ENCODE results near the gene GPR18. TPM values are rescaled to one million over a fixed set of nuclear protein-coding genes. Genes with fewer than 3 reads are reported as not detected.

GPR18 gene, protein sequence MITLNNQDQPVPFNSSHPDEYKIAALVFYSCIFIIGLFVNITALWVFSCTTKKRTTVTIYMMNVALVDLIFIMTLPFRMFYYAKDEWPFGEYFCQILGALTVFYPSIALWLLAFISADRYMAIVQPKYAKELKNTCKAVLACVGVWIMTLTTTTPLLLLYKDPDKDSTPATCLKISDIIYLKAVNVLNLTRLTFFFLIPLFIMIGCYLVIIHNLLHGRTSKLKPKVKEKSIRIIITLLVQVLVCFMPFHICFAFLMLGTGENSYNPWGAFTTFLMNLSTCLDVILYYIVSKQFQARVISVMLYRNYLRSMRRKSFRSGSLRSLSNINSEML
- not detected in 2 replicates for polyA plus RNA-seq (2013)

- no peak within 1 kb of the TSS for H4K12ac ChIP-seq (ENCODE audit: low read depth, low read length)
- no peak within 1 kb of the TSS for H3K27ac ChIP-seq (ENCODE audit: low read depth, low read length)
- no peak within 1 kb of the TSS for H3K18ac ChIP-seq (ENCODE audit: low read length)
- no peak within 1 kb of the TSS for H2AK5ac ChIP-seq (ENCODE audit: low read length)
- no peak within 1 kb of the TSS for H2BK5ac ChIP-seq (ENCODE audit: low read depth, low read length, poor library complexity)
- H3K79me1 ChIP-seq (ENCODE audit: low read length): no peaks in the 10 kb centered on the region
- H3K36me3 ChIP-seq (ENCODE audit: control insufficient read depth in 1 of 2, insufficient read depth in 2 of 2, low read length in 2 of 2): peaks cover 7 to 12% of the 10 kb centered on the region in 2 experiments
- no peak within 1 kb of the TSS for H4K91ac ChIP-seq (ENCODE audit: low read depth, low read length)
- H3K9me3 ChIP-seq (ENCODE audit: insufficient read depth, low read depth, low read length): no peaks in the 10 kb centered on the region
- no peak within 1 kb of the TSS for H3K9ac ChIP-seq (ENCODE audit: low read length)
- no peak within 1 kb of the TSS for H2AFZ ChIP-seq (ENCODE audit: insufficient read depth, low read length, poor library complexity)
- no CpG with 5 or more reads among the region's 4 CpGs for WGBS (ENCODE audit: extremely low coverage, insufficient coverage, insufficient read length)
- no peaks in the 10 kb centered on the region for H3K4me1 ChIP-seq (ENCODE audit: control insufficient read depth in 1 of 2, insufficient read depth in 2 of 2, low read length in 2 of 2)
- H3K23ac ChIP-seq (ENCODE audit: low read length): no peak within 1 kb of the TSS
- no peak within 1 kb of the TSS for H2BK120ac ChIP-seq (ENCODE audit: insufficient read depth, low read length, poor library complexity)
- no peak within 1 kb of the TSS for H3K4ac ChIP-seq (ENCODE audit: low read depth, low read length)
- H2BK12ac ChIP-seq (ENCODE audit: low read length): no peak within 1 kb of the TSS
- H3K14ac ChIP-seq (ENCODE audit: low read length): no peak within 1 kb of the TSS
- H4K8ac ChIP-seq (ENCODE audit: low read depth, low read length): no peak within 1 kb of the TSS
- H3K27me3 ChIP-seq (ENCODE audit: insufficient read depth, low read length): no peaks in the 10 kb centered on the region
- H3K79me2 ChIP-seq (ENCODE audit: control insufficient read depth, insufficient read depth, low read length, poor library complexity): no peaks in the 10 kb centered on the region
- no peak within 1 kb of the TSS for H3K4me3 ChIP-seq (ENCODE audit: low read depth, low read length)
- H3K4me2 ChIP-seq (ENCODE audit: low read length): no peak within 1 kb of the TSS
- DNase-seq: no peak
Observed at GRCh38 chr13:99258210-99258860, at the start of gene GPR18. Gene GPR18 (minus strand): TSS chr13:99258379. CDS start chr13:99255872, 2,507 bp downstream.

DNA sequence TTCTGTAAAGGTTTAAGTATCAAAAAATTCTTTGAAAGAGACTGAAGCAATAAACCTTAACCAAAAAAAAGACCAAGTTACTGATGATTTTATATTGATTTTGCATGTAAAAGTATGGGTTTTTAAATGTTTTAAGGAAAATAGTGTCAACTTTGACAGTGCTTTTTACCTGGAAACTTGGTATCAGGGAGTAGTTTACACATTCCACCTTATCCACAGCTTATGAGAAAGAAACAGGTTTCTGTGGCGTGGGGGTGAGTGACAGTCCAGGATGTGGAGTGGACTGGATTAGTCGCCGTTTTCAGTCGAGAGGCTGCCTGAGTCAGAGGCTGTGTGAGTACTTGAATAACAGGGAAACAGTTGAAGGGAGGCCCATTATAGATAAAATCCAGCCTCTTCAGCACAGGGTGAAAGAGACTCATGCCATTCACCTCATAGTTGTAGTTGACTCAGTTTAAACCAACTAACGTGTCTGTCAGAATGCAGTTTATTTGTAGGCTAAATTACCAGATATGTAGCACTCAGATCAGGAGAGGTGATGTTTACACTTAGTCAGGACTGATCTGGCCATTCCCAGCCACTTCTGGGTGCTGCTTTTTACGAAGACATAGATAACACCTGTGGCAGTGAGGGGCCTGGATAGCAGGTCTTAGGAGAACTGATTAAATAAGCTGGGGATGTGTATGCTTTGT is 49.6 kb upstream of the GPR18 start:
- Histone ChIP-seq H3K9me3 (ENCODE audit: insufficient read depth, low read depth, low read length) (no peaks in the 10 kb centered on the region), H3K27me3 (ENCODE audit: insufficient read depth, low read length) (no peaks in the 10 kb centered on the region), H2AFZ (ENCODE audit: insufficient read depth, low read length, poor library complexity) (no peak overlapping the region), H2BK12ac (ENCODE audit: low read length) (no peak overlapping the region), H3K79me1 (ENCODE audit: low read length) (no peaks in the 10 kb centered on the region), H3K18ac (ENCODE audit: low read length) (no peak overlapping the region), H2BK120ac (ENCODE audit: insufficient read depth, low read length, poor library complexity) (no peak overlapping the region), H3K4ac (ENCODE audit: low read depth, low read length) (no peak overlapping the region), H4K91ac (ENCODE audit: low read depth, low read length) (no peak overlapping the region), H4K12ac (ENCODE audit: low read depth, low read length) (no peak overlapping the region), H3K4me1 (ENCODE audit: control insufficient read depth in 1 of 2, insufficient read depth in 2 of 2, low read length in 2 of 2) (peaks cover 0 to 4% of the 10 kb centered on the region in 2 experiments), H3K4me3 (ENCODE audit: low read depth, low read length) (no peak overlapping the region), H3K23ac (ENCODE audit: low read length) (no peak overlapping the region), H3K14ac (ENCODE audit: low read length) (no peak overlapping the region), H3K9ac (ENCODE audit: low read length) (no peak overlapping the region), H2AK5ac (ENCODE audit: low read length) (no peak overlapping the region), H2BK5ac (ENCODE audit: low read depth, low read length, poor library complexity) (no peak overlapping the region), H3K4me2 (ENCODE audit: low read length) (no peak overlapping the region), H3K79me2 (ENCODE audit: control insufficient read depth, insufficient read depth, low read length, poor library complexity) (no peaks in the 10 kb centered on the region), H3K27ac (ENCODE audit: low read depth, low read length) (peak overlapping the region; percentile 33), H3K36me3 (ENCODE audit: control insufficient read depth in 1 of 2, insufficient read depth in 2 of 2, low read length in 2 of 2) (peaks cover 0 to 2% of the 10 kb centered on the region in 2 experiments), H4K8ac (ENCODE audit: low read depth, low read length) (no peak overlapping the region)
- no CpG with 5 or more reads among the region's 6 CpGs for WGBS (ENCODE audit: extremely low coverage, insufficient coverage, insufficient read length)
- no peak for DNase-seq

- no peak within 1 kb of the TSS for H3K4ac ChIP-seq (ENCODE audit: low read depth, low read length)
- no peak within 1 kb of the TSS for H2BK120ac ChIP-seq (ENCODE audit: insufficient read depth, low read length, poor library complexity)
- no peaks in the 10 kb centered on the region for H3K27me3 ChIP-seq (ENCODE audit: insufficient read depth, low read length)
- no peak within 1 kb of the TSS for H3K18ac ChIP-seq (ENCODE audit: low read length)
- H3K4me2 ChIP-seq (ENCODE audit: low read length): no peak within 1 kb of the TSS
- H2BK12ac ChIP-seq (ENCODE audit: low read length): no peak within 1 kb of the TSS
- no peak within 1 kb of the TSS for H4K12ac ChIP-seq (ENCODE audit: low read depth, low read length)
- no peak within 1 kb of the TSS for H3K23ac ChIP-seq (ENCODE audit: low read length)
- no peak within 1 kb of the TSS for H2AFZ ChIP-seq (ENCODE audit: insufficient read depth, low read length, poor library complexity)
- H3K4me1 ChIP-seq (ENCODE audit: control insufficient read depth in 1 of 2, insufficient read depth in 2 of 2, low read length in 2 of 2): peaks cover 0 to 4% of the 10 kb centered on the region in 2 experiments
- H3K79me2 ChIP-seq (ENCODE audit: control insufficient read depth, insufficient read depth, low read length, poor library complexity): no peaks in the 10 kb centered on the region
- H3K27ac ChIP-seq (ENCODE audit: low read depth, low read length): peak within 1 kb of the TSS; percentile 33
- no peaks in the 10 kb centered on the region for H3K9me3 ChIP-seq (ENCODE audit: insufficient read depth, low read depth, low read length)
- H3K79me1 ChIP-seq (ENCODE audit: low read length): no peaks in the 10 kb centered on the region
- H4K91ac ChIP-seq (ENCODE audit: low read depth, low read length): no peak within 1 kb of the TSS
- H2BK5ac ChIP-seq (ENCODE audit: low read depth, low read length, poor library complexity): no peak within 1 kb of the TSS
- DNase-seq: peak in 1 of 2 donors; percentile 32
- no CpG with 5 or more reads among the region's 4 CpGs for WGBS (ENCODE audit: extremely low coverage, insufficient coverage, insufficient read length)
- H4K8ac ChIP-seq (ENCODE audit: low read depth, low read length): no peak within 1 kb of the TSS
- H2AK5ac ChIP-seq (ENCODE audit: low read length): no peak within 1 kb of the TSS
- peaks cover 0 to 2% of the 10 kb centered on the region in 2 experiments for H3K36me3 ChIP-seq (ENCODE audit: control insufficient read depth in 1 of 2, insufficient read depth in 2 of 2, low read length in 2 of 2)
- H3K14ac ChIP-seq (ENCODE audit: low read length): no peak within 1 kb of the TSS
- H3K4me3 ChIP-seq (ENCODE audit: low read depth, low read length): no peak within 1 kb of the TSS
- H3K9ac ChIP-seq (ENCODE audit: low read length): no peak within 1 kb of the TSS
Observed at GRCh38 chr13:99307247-99307646, 49.1 kb upstream of the GPR18 start, which contains the start of gene GPR183. Gene GPR183 (minus strand): TSS chr13:99307399. CDS start chr13:99296145, 11,254 bp downstream.

DNA sequence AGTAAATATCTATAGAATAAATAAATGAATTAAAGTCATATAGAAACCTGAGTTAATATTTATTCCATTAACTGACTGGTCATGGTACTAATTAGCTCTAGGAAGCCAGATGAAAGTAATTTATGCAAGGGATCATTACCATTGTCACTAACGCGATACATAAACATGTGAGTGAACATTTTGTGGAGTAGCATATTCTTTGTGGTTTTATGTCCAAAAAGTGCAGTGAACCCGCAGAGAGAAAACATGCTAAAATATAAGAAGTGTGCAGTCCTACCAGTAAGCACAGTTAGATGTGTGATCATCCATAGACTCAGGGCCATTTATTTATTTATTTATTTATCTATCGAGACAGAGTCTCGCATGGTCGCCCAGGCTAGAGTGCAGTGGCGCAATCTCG is 47.4 kb upstream of the GPR18 start:
- Histone ChIP-seq H2AK5ac (ENCODE audit: low read length) (no peak overlapping the region), H3K4me3 (ENCODE audit: low read depth, low read length) (no peak overlapping the region), H3K23ac (ENCODE audit: low read length) (no peak overlapping the region), H3K18ac (ENCODE audit: low read length) (no peak overlapping the region), H2BK12ac (ENCODE audit: low read length) (no peak overlapping the region), H3K79me2 (ENCODE audit: control insufficient read depth, insufficient read depth, low read length, poor library complexity) (no peaks in the 10 kb centered on the region), H3K27ac (ENCODE audit: low read depth, low read length) (no peak overlapping the region), H4K91ac (ENCODE audit: low read depth, low read length) (no peak overlapping the region), H4K8ac (ENCODE audit: low read depth, low read length) (no peak overlapping the region), H3K79me1 (ENCODE audit: low read length) (no peaks in the 10 kb centered on the region), H2BK5ac (ENCODE audit: low read depth, low read length, poor library complexity) (no peak overlapping the region), H3K9ac (ENCODE audit: low read length) (no peak overlapping the region), H3K4me1 (ENCODE audit: control insufficient read depth in 1 of 2, insufficient read depth in 2 of 2, low read length in 2 of 2) (peaks cover 0 to 7% of the 10 kb centered on the region in 2 experiments), H2BK120ac (ENCODE audit: insufficient read depth, low read length, poor library complexity) (no peak overlapping the region), H4K12ac (ENCODE audit: low read depth, low read length) (no peak overlapping the region), H3K27me3 (ENCODE audit: insufficient read depth, low read length) (no peaks in the 10 kb centered on the region), H3K4me2 (ENCODE audit: low read length) (no peak overlapping the region), H3K36me3 (ENCODE audit: control insufficient read depth in 1 of 2, insufficient read depth in 2 of 2, low read length in 2 of 2) (peaks cover 0 to 2% of the 10 kb centered on the region in 2 experiments), H3K4ac (ENCODE audit: low read depth, low read length) (no peak overlapping the region), H3K9me3 (ENCODE audit: insufficient read depth, low read depth, low read length) (no peaks in the 10 kb centered on the region), H3K14ac (ENCODE audit: low read length) (no peak overlapping the region), H2AFZ (ENCODE audit: insufficient read depth, low read length, poor library complexity) (no peak overlapping the region)
- DNase-seq: no peak
- WGBS (ENCODE audit: extremely low coverage, insufficient coverage, insufficient read length): no CpG with 5 or more reads among the region's 8 CpGs
